CD8-positive, alpha-beta memory T cell (primary cell): ENCODE measurements around the gene NCOA1. TPM values are rescaled to one million over a fixed set of nuclear protein-coding genes. Genes with fewer than 3 reads are reported as not detected.
"Not testable (repeated sequence)": the region's sequence is repeated elsewhere in the genome, so short reads cannot be mapped to it uniquely, and the experiment has no call there.

ENCODE experiments used
- CTCF ChIA-PET: fragments of 350-600 bp; sonication (Branson Sonifier 250); formaldehyde crosslinking; loops from one replicate; lab custom pipeline; 2021; ENCODE audit warnings: antibody characterized with exemption; lab: Charles Lee
- POLR2A ChIA-PET: fragments of 350-600 bp; sonication (Branson Sonifier 250); formaldehyde crosslinking; loops from one replicate; lab custom pipeline; 2021; ENCODE audit warnings: antibody characterized with exemption; lab: Charles Lee
- DNase-seq, 5 donors: peaks; one replicate each; pipeline versions ENCODE4 v3.0.0 to v3.0.0-alpha.2; 2020 to 2022; ENCODE audit warnings: mixed read lengths in 1 of 5
- H3K27ac ChIP-seq: one replicate; pipeline ENCODE4 v1.7.0; 2013; ENCODE audit warnings: low read depth, mild to moderate bottlenecking, low read length, moderate library complexity
- H3K27me3 ChIP-seq: 2 replicates; pipeline ENCODE4 v1.7.0; 2013; ENCODE audit warnings: low read length, mild to moderate bottlenecking; ENCODE audit not compliant: insufficient read depth, poor library complexity, severe bottlenecking
- H3K36me3 ChIP-seq: 2 replicates; pipeline ENCODE4 v1.7.0; 2013; ENCODE audit warnings: mild to moderate bottlenecking, low read length, moderate library complexity; ENCODE audit not compliant: insufficient read depth
- H3K4me1 ChIP-seq: 2 replicates; pipeline ENCODE4 v1.7.0; 2013; ENCODE audit warnings: mild to moderate bottlenecking, low read length, moderate library complexity; ENCODE audit not compliant: insufficient read depth
- H3K4me3 ChIP-seq: 2 replicates; pipeline ENCODE4 v1.7.0; 2013; ENCODE audit warnings: mild to moderate bottlenecking, low read length
- H3K9me3 ChIP-seq: 2 replicates; pipeline ENCODE4 v1.7.0; 2013; ENCODE audit warnings: mild to moderate bottlenecking, low read length
- H3K27ac Mint-ChIP-seq, 8 donors: one replicate each; pipeline ENCODE4 v1.8.0; 2020 to 2021; ENCODE audit warnings: mixed read lengths in 8 of 8, mild to moderate bottlenecking in 6 of 8, inconsistent platforms in 3 of 8, moderate library complexity in 3 of 8
- H3K27me3 Mint-ChIP-seq, 2 donors: one replicate each; pipeline ENCODE4 v1.8.0; 2020 to 2021; ENCODE audit warnings: mixed read lengths in 2 of 2, mild to moderate bottlenecking in 1 of 2, moderate library complexity in 1 of 2
- H3K36me3 Mint-ChIP-seq, 3 donors: one replicate each; pipeline ENCODE4 v1.8.0; 2020 to 2021; ENCODE audit warnings: mixed read lengths in 3 of 3, inconsistent platforms in 1 of 3, mild to moderate bottlenecking in 1 of 3
- H3K4me1 Mint-ChIP-seq, 3 donors: one replicate each; pipeline ENCODE4 v1.8.0; 2020 to 2021; ENCODE audit warnings: mixed read lengths in 3 of 3, inconsistent platforms in 1 of 3, mild to moderate bottlenecking in 1 of 3
- H3K4me3 Mint-ChIP-seq, 7 donors: one replicate each; pipeline ENCODE4 v1.8.0; 2020 to 2021; ENCODE audit warnings: mixed read lengths in 7 of 7, mild to moderate bottlenecking in 6 of 7, moderate library complexity in 4 of 7, inconsistent platforms in 2 of 7
- H3K9me3 Mint-ChIP-seq, 5 donors: one replicate each; pipeline ENCODE4 v1.8.0; 2020 to 2022; ENCODE audit warnings: mixed read lengths in 5 of 5, mild to moderate bottlenecking in 3 of 5, moderate library complexity in 2 of 5, inconsistent platforms in 1 of 5
- polyA plus RNA-seq: library from polyadenylated mRNA; unstranded; fragments of 300-500 nt; fragmentation: Illumina TruSeq; gene quantifications from one replicate; pipeline ENCODE4 v1.2.3, GENCODE V29; 2021
- total RNA-seq, 2 experiments: library from RNA; stranded (reverse); gene quantifications; one replicate each; pipeline ENCODE4 v1.2.3, GENCODE V29; 2021

The NCOA1 gene
- total and polyA plus RNA-seq, 3 experiments from 2014 or later: 32.2 to 35.7 (median 32.7) TPM

DNA sequence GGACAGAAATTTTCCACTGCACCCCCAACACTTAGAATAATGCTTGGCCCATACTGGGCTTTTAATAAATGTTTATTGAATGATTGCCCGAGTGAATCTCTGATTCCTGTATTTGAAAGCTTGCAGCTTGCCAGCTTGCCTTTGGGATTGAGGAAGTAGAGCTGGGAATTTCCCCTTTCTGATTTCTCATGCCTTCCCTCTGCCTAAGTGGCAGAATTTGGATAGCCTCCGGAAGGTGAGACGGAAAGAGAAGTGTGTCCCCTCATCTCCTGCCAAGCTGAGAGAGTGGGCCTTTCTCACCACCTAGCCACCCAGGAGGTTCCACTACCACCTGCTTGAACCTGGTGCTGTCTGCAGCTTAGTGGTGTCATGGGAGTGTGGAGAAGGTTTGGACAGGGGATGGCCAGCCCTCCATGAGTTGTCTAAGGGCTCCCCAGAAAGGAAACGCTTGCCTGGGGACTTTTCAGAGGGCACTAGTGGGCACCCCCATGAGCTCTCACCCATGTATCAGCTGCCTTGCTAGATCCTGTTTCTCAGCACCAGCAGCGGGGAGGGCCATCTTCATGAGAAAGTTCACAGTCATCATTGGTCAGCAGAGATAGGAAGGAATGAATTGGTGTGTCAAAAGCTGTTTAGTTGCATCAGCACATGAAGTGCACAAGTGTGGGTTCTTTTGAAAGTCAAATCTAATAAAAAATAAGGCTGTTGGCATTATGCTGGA is 8.6 kb upstream of the NCOA1 start:
- no peaks in the 10 kb centered on the region for H3K36me3 ChIP-seq
- no peak for DNase-seq
- ChIA-PET CTCF (interaction anchor here (1.0 kb wide), 1 partner anchor 9 kb away, joined by 3 read pairs; the partner anchor contains the start of gene NCOA1), POLR2A (no interaction called here)
- peaks cover 0 to 10% of the 10 kb centered on the region in 2 donors for H3K27me3 Mint-ChIP-seq
- no peak overlapping the region for H3K4me3 ChIP-seq
- H3K4me1 Mint-ChIP-seq: no peaks in the 10 kb centered on the region
- no peaks in the 10 kb centered on the region for H3K36me3 Mint-ChIP-seq
- no peak overlapping the region for H3K27ac Mint-ChIP-seq
- no peak overlapping the region for H3K4me3 Mint-ChIP-seq
- no peaks in the 10 kb centered on the region for H3K4me1 ChIP-seq
- no peaks in the 10 kb centered on the region for H3K9me3 ChIP-seq
- H3K9me3 Mint-ChIP-seq: no peaks in the 10 kb centered on the region
- no peaks in the 10 kb centered on the region for H3K27me3 ChIP-seq
- H3K27ac ChIP-seq: peak overlapping the region; percentile 48

DNA sequence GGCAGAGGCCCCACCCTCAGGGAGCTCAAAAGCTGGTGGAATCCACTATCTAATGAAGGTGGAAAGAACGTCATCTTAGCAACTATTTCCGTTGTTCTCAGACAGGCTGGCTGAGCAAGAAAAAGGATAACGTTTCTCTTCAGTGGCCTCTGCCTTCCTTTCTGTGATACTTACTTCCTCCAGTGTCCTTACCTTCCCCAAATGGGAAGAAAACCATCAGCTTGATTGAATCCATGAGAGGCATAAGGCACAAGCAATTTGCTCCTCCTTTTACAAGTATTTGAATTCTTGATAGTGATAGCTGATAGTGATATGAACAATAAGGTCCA is 8.1 kb upstream of the NCOA1 start:
- no peak overlapping the region for H3K4me3 ChIP-seq
- no peaks in the 10 kb centered on the region for H3K36me3 ChIP-seq
- H3K36me3 Mint-ChIP-seq: no peaks in the 10 kb centered on the region
- ChIA-PET POLR2A (no interaction called here), CTCF (no interaction called here)
- peak overlapping the region; percentile 29 for H3K27ac ChIP-seq
- no peaks in the 10 kb centered on the region for H3K27me3 ChIP-seq
- H3K4me1 Mint-ChIP-seq: no peaks in the 10 kb centered on the region
- H3K4me1 ChIP-seq: no peaks in the 10 kb centered on the region
- peaks cover 0 to 10% of the 10 kb centered on the region in 2 donors for H3K27me3 Mint-ChIP-seq
- no peaks in the 10 kb centered on the region for H3K9me3 Mint-ChIP-seq
- H3K4me3 Mint-ChIP-seq: no peak overlapping the region
- no peak for DNase-seq
- peak overlapping the region in 1 of 8 donors; percentile 38 for H3K27ac Mint-ChIP-seq
- no peaks in the 10 kb centered on the region for H3K9me3 ChIP-seq

DNA sequence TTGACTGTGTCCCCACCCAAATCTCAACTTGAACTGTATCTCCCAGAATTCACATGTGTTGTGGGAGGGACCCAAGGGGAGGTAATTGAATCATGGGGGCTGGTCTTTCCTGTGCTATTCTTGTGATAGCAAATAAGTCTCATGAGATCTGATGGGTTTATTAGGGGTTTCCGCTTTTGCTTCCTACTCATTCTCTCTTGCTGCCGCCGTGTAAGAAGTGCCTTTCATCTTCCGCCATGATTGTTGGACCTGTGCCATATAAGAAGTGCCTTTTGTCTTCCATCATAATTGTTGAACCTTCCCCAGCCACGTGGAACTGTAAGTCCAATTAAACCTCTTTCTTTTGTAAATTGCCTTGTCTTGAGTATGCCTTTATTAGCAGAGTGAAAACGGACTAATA is 6.4 kb upstream of the NCOA1 start:
- H3K4me1 ChIP-seq, DNase-seq, POLR2A ChIA-PET, H3K9me3 ChIP-seq, H3K36me3 Mint-ChIP-seq, H3K27me3 ChIP-seq, H3K4me3 Mint-ChIP-seq, H3K9me3 Mint-ChIP-seq, H3K36me3 ChIP-seq, H3K4me3 ChIP-seq, H3K27ac ChIP-seq, CTCF ChIA-PET, H3K27ac Mint-ChIP-seq: not testable (repeated sequence)
- Mint-ChIP-seq H3K27me3 (peaks cover 2 to 10% of the 10 kb centered on the region in 2 donors), H3K4me1 (peaks cover 6 to 11% (median 7%) of the 10 kb centered on the region in 3 donors)

DNA sequence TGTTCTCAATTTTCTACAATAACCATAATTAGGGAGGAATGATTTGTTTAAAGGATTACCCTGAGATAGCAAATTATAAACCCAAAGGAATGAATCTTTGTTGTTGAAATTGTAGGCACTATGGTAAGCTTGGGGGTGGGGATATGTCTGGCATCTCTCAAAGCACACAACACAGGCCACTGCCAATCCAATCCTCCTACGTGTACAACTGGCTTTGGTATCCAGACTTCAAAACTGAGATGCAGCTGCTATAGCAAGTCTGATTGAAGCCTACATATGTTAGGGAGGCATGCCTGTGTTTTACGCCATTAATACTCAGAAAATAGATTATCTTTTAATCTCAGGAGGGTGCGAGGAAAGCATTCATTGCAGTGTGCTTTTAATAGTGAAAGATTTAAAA is 5.9 kb upstream of the NCOA1 start:
- Mint-ChIP-seq H3K27me3 (peaks cover 4 to 10% of the 10 kb centered on the region in 2 donors), H3K4me3 (no peak overlapping the region), H3K9me3 (no peaks in the 10 kb centered on the region), H3K27ac (no peak overlapping the region), H3K4me1 (peaks cover 11 to 16% (median 12%) of the 10 kb centered on the region in 3 donors), H3K36me3 (no peaks in the 10 kb centered on the region)
- H3K27me3 ChIP-seq: no peaks in the 10 kb centered on the region
- no peak overlapping the region for H3K4me3 ChIP-seq
- peaks cover 11% of the 10 kb centered on the region for H3K4me1 ChIP-seq
- no peak for DNase-seq
- H3K36me3 ChIP-seq: no peaks in the 10 kb centered on the region
- H3K27ac ChIP-seq: no peak overlapping the region
- POLR2A ChIA-PET: no interaction called here
- CTCF ChIA-PET: no interaction called here
- H3K9me3 ChIP-seq: no peaks in the 10 kb centered on the region

DNA sequence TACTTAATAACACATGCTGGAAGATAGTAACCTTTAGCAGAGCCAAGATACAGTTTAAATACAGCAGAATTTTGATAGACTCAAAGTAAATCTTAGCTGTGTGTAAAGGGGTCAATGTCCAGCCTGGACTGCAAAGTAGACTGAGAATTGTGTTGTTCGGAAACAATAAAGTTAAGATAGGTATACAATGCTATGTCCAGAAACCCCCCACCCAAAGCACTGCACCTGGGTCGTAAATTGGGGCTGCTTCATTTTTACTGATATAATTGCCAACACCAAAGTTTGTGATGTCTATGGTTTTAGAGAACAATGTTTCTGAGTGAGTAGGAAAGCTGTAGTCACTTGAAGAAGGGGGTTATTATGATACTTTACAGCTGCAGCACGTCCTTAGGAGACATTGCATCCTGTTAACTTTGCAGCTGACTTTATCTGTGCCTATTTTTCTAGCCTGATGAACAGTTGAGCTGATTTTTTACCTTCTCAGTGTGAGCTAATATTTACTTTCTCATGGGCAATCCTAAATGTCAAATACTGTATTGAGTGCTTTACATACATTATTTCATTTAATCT is 4.3 kb upstream of the NCOA1 start:
- peaks cover 0 to 4% (median 0%) of the 10 kb centered on the region in 3 donors for H3K36me3 Mint-ChIP-seq

DNA sequence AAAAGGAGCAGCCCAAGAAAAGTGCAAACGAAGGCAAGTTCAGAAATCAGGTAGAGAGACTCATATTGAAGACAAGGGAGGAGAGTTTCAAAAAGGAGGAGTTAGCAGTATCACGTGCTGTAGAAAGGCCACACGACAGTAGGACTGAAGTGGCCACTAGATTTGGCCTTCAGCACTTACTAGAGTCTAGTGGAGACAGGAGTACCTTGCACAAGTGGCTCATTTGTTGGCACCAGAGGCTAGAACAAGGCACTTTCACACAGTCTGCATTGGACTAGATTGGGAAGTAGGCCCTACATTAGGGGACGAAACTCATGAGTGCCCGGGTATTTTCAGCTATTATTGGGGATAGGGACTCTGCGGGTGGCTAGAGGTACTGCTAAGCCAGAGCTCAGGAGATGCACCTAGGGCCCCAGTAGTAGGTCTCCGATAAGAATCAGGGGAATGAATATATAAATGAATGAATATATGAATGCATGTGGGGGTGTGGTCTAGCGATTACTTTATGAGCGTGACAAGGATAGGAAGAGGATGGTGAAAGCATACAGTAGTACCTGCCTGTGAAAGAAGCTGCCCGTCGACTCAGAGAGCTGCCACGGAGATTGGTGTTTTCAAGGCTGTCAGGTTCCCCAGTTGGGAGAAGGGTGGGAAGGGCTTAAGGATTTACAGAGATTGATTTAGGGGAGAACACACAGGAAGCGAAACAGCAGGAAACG is 1.4 kb upstream of the NCOA1 start:
- Histone ChIP-seq H3K27me3 (no peaks in the 10 kb centered on the region), H3K27ac (peak overlapping the region; percentile 69), H3K9me3 (no peaks in the 10 kb centered on the region), H3K4me1 (peaks cover 40% of the 10 kb centered on the region), H3K4me3 (peak overlapping the region; percentile 59), H3K36me3 (no peaks in the 10 kb centered on the region)
- peaks cover 40 to 47% (median 43%) of the 10 kb centered on the region in 3 donors for H3K4me1 Mint-ChIP-seq
- peak overlapping the region; percentile 90 to 99 (median 96) for H3K27ac Mint-ChIP-seq
- ChIA-PET CTCF (interaction anchor here (0.7 kb wide), 1 partner anchor 302 kb away, joined by 4 read pairs; no protein-coding TSS in a partner anchor), POLR2A (no interaction called here)
- DNase-seq: no peak
- H3K4me3 Mint-ChIP-seq: peak overlapping the region; percentile 87 to 95 (median 92)
- H3K27me3 Mint-ChIP-seq: peaks cover 3 to 4% of the 10 kb centered on the region in 2 donors
- H3K9me3 Mint-ChIP-seq: no peaks in the 10 kb centered on the region
- peaks cover 0 to 5% (median 0%) of the 10 kb centered on the region in 3 donors for H3K36me3 Mint-ChIP-seq

More for the DNA sequence above, 4.3 kb upstream of the NCOA1 start:
- Mint-ChIP-seq H3K4me1 (peaks cover 15 to 21% (median 17%) of the 10 kb centered on the region in 3 donors), H3K27ac (no peak overlapping the region), H3K4me3 (no peak overlapping the region), H3K9me3 (no peaks in the 10 kb centered on the region), H3K27me3 (peaks cover 4 to 10% of the 10 kb centered on the region in 2 donors)
- no peak overlapping the region for H3K4me3 ChIP-seq
- H3K36me3 ChIP-seq: no peaks in the 10 kb centered on the region
- POLR2A ChIA-PET: no interaction called here
- H3K4me1 ChIP-seq: peaks cover 15% of the 10 kb centered on the region
- no peaks in the 10 kb centered on the region for H3K9me3 ChIP-seq
- CTCF ChIA-PET: no interaction called here
- DNase-seq: no peak
- H3K27me3 ChIP-seq: no peaks in the 10 kb centered on the region
- H3K27ac ChIP-seq: no peak overlapping the region

DNA sequence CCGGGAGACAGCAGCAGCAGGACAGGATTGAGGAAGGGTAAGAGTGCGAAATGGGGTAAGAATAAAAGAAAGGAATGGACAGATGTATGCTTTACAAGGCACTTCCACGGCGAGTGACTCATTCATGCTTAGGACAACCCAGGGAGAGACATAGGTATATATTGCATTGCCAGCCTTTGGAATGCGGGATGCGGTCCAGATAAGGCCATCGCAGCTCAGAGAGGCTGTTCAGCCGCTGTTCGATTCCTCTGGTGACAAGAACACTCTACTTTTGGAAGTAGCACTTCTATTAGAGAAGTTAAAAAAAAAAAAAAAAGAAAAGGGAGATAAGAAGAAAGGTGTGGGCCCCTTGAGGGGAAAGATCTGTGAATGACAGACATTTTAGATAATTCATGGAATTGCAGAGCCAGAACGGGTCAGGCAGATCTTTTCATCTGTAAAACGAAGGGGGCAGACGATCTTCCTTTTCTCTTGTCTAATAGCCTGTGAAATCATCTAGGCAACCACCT is 819 bp upstream of the NCOA1 start:
- peaks cover 45 to 52% (median 48%) of the 10 kb centered on the region in 3 donors for H3K4me1 Mint-ChIP-seq
- ChIA-PET CTCF (interaction anchor here (0.7 kb wide), 1 partner anchor 301 kb away, joined by 4 read pairs; no protein-coding TSS in a partner anchor), POLR2A (interaction anchor here (1.8 kb wide), 1 partner anchor 24 kb away, joined by 4 read pairs; no protein-coding TSS in a partner anchor)
- H3K27ac Mint-ChIP-seq: peak overlapping the region; percentile 90 to 99 (median 96)
- H3K4me3 Mint-ChIP-seq: peak overlapping the region; percentile 87 to 95 (median 92)
- DNase-seq: no peak
- H3K9me3 ChIP-seq: no peaks in the 10 kb centered on the region
- H3K27me3 ChIP-seq: no peaks in the 10 kb centered on the region
- H3K9me3 Mint-ChIP-seq: no peaks in the 10 kb centered on the region
- H3K4me1 ChIP-seq: peaks cover 41% of the 10 kb centered on the region
- peak overlapping the region; percentile 69 for H3K27ac ChIP-seq
- H3K27me3 Mint-ChIP-seq: peaks cover 0 to 4% of the 10 kb centered on the region in 2 donors
- no peaks in the 10 kb centered on the region for H3K36me3 ChIP-seq
- H3K36me3 Mint-ChIP-seq: peaks cover 0 to 5% (median 0%) of the 10 kb centered on the region in 3 donors
- peak overlapping the region; percentile 59 for H3K4me3 ChIP-seq
